Adipose tissue (tissue), 3 donors: Measurements from ENCODE around the gene CLEC4M. TPM values are rescaled to one million over a fixed set of nuclear protein-coding genes. Genes with fewer than 3 reads are reported as not detected.
"Not testable (repeated sequence)": the region's sequence is repeated elsewhere in the genome, so short reads cannot be mapped to it uniquely, and the experiment has no call there.

Experiments
- H3K27ac ChIP-seq: one replicate; pipeline ENCODE4 v1.5.1; 2013; ENCODE audit warnings: low read depth, low read length
- WGBS, 3 donors: extraction: QIAGEN DNeasy Blood & Tissue Kit; methylation state at CpG; one replicate each; pipeline ENCODE4 v1.1.7; 2013; 5-methylcytosine and 5-hydroxymethylcytosine counted together
- polyA plus RNA-seq, 3 donors: library from polyadenylated mRNA; stranded (reverse); fragments of 200-250 nt; gene quantifications; one replicate each; pipeline ENCODE4 v1.2.3, GENCODE V29; 2013
- donor health status: healthy with polysubstance abuse.
- donor health status: Bipolar disorder and iron deficiency.
- donor health status: healthy.

The CLEC4M gene
- polyA plus RNA-seq, 3 donors: 0.16 to 3.7 TPM; not detected in 1

DNA sequence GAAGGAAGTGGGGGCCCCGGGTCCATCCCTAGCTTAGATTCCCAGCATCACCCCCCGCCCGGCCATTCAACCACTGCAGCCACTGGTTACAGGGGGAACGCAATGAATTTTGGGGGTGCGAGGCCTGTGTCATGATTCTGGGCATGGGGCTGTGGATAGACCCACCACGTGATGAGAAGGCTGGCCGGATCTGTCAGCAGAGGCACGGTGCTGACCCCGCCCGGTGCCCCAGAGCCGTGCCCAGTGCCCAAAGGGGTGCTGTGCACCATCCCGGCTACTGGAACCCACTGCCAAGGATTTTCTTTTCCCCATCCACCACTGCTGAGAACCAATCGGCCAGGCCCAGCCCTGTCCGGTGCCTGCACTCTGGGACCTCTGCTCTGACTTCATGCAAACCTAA, 27.4 kb downstream of the CLEC4M start:
- 84 to 91% (median 88%) methylated on average over 14 of the region's 14 CpGs for WGBS, 3 donors
- no peak overlapping the region for H3K27ac ChIP-seq

GRCh38 chr19:7792281-7792680, 29.2 kb downstream of the CLEC4M start:
- WGBS, 3 donors: 31 to 52% (median 50%) methylated on average over 7 of the region's 7 CpGs
- no peak overlapping the region for H3K27ac ChIP-seq

GRCh38 chr19:7792701-7793100, 29.7 kb downstream of the CLEC4M start:
- not testable (repeated sequence) for H3K27ac ChIP-seq
- WGBS, 3 donors: 73 to 77% (median 74%) methylated on average over 7 of the region's 7 CpGs

DNA sequence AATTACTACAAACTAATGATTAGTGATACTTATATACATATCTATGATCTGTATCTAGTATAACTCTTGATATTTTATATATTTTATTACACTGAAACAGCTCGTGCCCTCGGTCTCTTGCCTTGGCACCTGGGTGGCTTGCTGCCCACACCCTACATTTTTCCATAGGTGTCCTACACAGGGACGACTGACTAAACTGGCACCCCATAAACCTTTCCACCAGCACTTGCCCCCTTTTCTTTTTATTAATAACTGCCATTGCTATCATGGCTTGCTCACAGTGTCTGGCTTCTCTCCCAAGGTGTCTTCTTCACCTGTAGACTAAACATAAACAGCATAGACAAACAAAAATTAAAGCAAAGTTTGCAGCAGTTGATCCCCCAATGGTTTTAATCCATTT, 30.4 kb downstream of the CLEC4M start:
- 84 to 88% (median 86%) methylated on average over 3 of the region's 3 CpGs for WGBS, 3 donors
- H3K27ac ChIP-seq: no peak overlapping the region

- H3K27ac ChIP-seq: no peak overlapping the region
- WGBS, 3 donors: 62 to 66% (median 62%) methylated on average over 8 of the region's 8 CpGs
Measured at GRCh38 chr19:7795555-7796161, 32.6 kb downstream of the CLEC4M start.

- no peak overlapping the region for H3K27ac ChIP-seq
- WGBS, 3 donors: 2% methylated on average over 34 of the region's 34 CpGs
Measured at GRCh38 chr19:7799640-7800355, 36.8 kb downstream of the CLEC4M start.

- WGBS, 3 donors: 74 to 83% (median 81%) methylated on average over 17 of the region's 17 CpGs
Measured at GRCh38 chr19:7801020-7801570, 38.1 kb downstream of the CLEC4M start.

DNA sequence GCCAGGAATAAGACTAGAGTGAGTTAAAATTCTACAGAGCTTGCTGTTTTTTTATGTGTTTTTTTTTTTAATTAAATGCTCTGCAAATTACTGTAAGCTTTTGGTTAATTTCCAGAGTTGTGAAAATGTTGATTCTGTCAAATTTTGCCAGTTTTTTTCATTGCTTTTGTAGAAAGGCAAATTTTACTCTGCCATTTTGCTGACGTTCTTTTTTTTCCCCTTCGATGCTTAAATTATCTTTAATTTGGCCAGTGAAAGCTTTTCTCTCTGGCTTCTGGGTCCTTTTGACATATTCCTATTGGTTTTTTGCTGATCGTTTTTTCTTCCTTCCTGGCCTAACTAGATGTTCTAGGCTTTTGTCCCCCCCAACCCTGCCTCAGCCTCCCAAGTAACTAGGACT, 43.2 kb downstream of the CLEC4M start:
- WGBS, 3 donors: 53 to 66% (median 60%) methylated on average over 3 of the region's 3 CpGs
- no peak overlapping the region for H3K27ac ChIP-seq

More at GRCh38 chr19:7801020-7801570, 38.1 kb downstream of the CLEC4M start:
- H3K27ac ChIP-seq: no peak overlapping the region

- no peak overlapping the region for H3K27ac ChIP-seq
- WGBS, 3 donors: 65 to 81% (median 79%) methylated on average over 9 of the region's 9 CpGs
Measured at GRCh38 chr19:7806876-7807275, 43.8 kb downstream of the CLEC4M start.

GRCh38 chr19:7808108-7808507, 45.1 kb downstream of the CLEC4M start:
- H3K27ac ChIP-seq: no peak overlapping the region
- WGBS, 3 donors: 52 to 75% (median 67%) methylated on average over 5 of the region's 5 CpGs

GRCh38 chr19:7811989-7812388, 48.9 kb downstream of the CLEC4M start:
- H3K27ac ChIP-seq: no peak overlapping the region
- WGBS, 3 donors: 46 to 53% (median 51%) methylated on average over 2 of the region's 2 CpGs

- no peak overlapping the region for H3K27ac ChIP-seq
- WGBS, 3 donors: 30 to 46% (median 40%) methylated on average over 10 of the region's 10 CpGs
Measured at GRCh38 chr19:7815325-7815724, 52.3 kb downstream of the CLEC4M start.

DNA sequence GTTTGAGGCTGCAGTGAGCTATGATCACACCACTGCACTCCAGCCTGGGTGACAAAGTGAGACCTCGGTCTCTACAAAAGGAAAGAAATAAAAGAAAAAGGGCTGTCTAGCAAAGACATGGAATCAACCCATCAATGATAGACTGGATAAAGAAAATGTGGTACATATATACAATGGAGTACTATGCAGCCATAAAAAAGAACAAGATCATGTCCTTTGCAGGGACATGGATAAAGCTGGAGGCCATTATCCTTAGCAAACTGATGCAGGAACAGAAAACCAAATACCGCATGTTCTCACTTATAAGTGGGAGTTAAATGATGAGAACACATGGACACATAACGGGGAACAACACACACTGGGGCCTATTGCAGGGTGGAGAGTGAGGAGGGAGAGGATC, 53.0 kb downstream of the CLEC4M start:
- not testable (repeated sequence) for H3K27ac ChIP-seq
- WGBS, 3 donors: 84 to 100% (median 97%) methylated on average over 3 of the region's 3 CpGs

GRCh38 chr19:7817801-7818200, 54.8 kb downstream of the CLEC4M start:
- 78 to 87% (median 85%) methylated on average over 1 of the region's 1 CpG for WGBS, 3 donors
- H3K27ac ChIP-seq: no peak overlapping the region

DNA sequence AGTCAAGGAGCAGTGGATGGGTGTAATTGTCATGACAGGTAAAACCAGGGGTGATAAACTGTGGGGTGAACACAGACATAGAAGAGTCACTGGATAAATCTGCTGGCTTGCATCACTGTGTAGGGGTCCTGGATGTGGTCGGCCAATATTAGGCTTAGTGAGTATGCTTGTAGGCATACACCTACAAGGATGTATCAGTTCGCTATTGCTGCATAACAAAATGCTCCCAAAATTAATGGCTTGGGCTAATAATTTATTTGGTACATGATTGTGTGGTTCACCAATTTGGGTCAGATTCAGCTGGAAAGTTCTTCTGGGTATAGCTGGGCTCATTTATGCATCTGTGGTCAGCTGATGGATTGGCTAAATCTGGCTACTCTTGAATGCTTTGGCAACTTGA, 55.8 kb downstream of the CLEC4M start:
- no peak overlapping the region for H3K27ac ChIP-seq
- 31 to 82% (median 79%) methylated on average over 2 of the region's 2 CpGs for WGBS, 3 donors

Other genes starting within 250 kb of the CLEC4M start
- 10 to 100 TPM; 21.4 to 62.9 (median 49.1) TPM for gene ZNF358, start 247.1 kb upstream of the CLEC4M start, polyA plus RNA-seq
- 10 to 100 TPM; 12.1 to 38.2 (median 34.3) TPM for gene MCOLN1, start 240.6 kb upstream of the CLEC4M start, polyA plus RNA-seq
- gene PNPLA6, start 227.5 kb upstream of the CLEC4M start, polyA plus RNA-seq: 10 to 100 TPM; 18.0 to 31.3 (median 30.7) TPM
- 10 to 100 TPM in 1 of 3 donors, 1 to 10 TPM in 1, under 1 TPM in 1; 0.11 to 23.1 (median 2.2) TPM for gene CAMSAP3, start 167.4 kb upstream of the CLEC4M start, polyA plus RNA-seq
- 10 to 100 TPM; 23.3 to 33.7 (median 29.4) TPM for gene XAB2, start 133.7 kb upstream of the CLEC4M start, polyA plus RNA-seq
- 100 to 1,000 TPM in 1 of 3 donors, 10 to 100 TPM in 2; 39.6 to 101 (median 62.3) TPM for gene PET100, start 133.4 kb upstream of the CLEC4M start, polyA plus RNA-seq
- gene PCP2, start 129.5 kb upstream of the CLEC4M start, polyA plus RNA-seq: 1 to 10 TPM in 1 of 3 donors, under 1 TPM in 1, not detected in 1; 0.10 to 3.7 TPM
- gene STXBP2, start 126.1 kb upstream of the CLEC4M start, polyA plus RNA-seq: 100 to 1,000 TPM in 1 of 3 donors, 10 to 100 TPM in 2; 43.6 to 114 (median 83.1) TPM
- gene RETN, start 94.2 kb upstream of the CLEC4M start, polyA plus RNA-seq: 10 to 100 TPM in 2 of 3 donors, 1 to 10 TPM in 1; 5.0 to 20.0 (median 15.1) TPM
- 10 to 100 TPM in 2 of 3 donors, under 1 TPM in 1; 0.76 to 36.0 (median 20.8) TPM for gene MCEMP1, start 86.2 kb upstream of the CLEC4M start, polyA plus RNA-seq
- gene TRAPPC5, start 82.4 kb upstream of the CLEC4M start, polyA plus RNA-seq: 100 to 1,000 TPM in 1 of 3 donors, 10 to 100 TPM in 2; 58.0 to 146 (median 75.1) TPM
- under 1 TPM; 0.22 to 0.39 (median 0.38) TPM for gene FCER2, start 61.1 kb upstream of the CLEC4M start, polyA plus RNA-seq
- 10 to 100 TPM in 1 of 3 donors, 1 to 10 TPM in 2; 2.7 to 21.5 (median 7.2) TPM for gene CLEC4G, start 31.1 kb upstream of the CLEC4M start, polyA plus RNA-seq
- gene CD209, start 15.7 kb upstream of the CLEC4M start, polyA plus RNA-seq: 10 to 100 TPM in 2 of 3 donors, 1 to 10 TPM in 1; 1.3 to 12.8 (median 12.7) TPM
- gene EVI5L, start 67.0 kb downstream of the CLEC4M start, polyA plus RNA-seq: 10 to 100 TPM in 1 of 3 donors, 1 to 10 TPM in 2; 3.9 to 10.2 (median 8.4) TPM
- gene PRR36, start 111.1 kb downstream of the CLEC4M start, polyA plus RNA-seq: under 1 TPM in 2 of 3 donors, not detected in 1; 0.04 to 0.78 TPM
- 1 to 10 TPM in 1 of 3 donors, under 1 TPM in 2; 0.22 to 4.1 (median 0.61) TPM for gene LRRC8E, start 125.3 kb downstream of the CLEC4M start, polyA plus RNA-seq
- gene MAP2K7, start 140.6 kb downstream of the CLEC4M start, polyA plus RNA-seq: 10 to 100 TPM; 15.3 to 33.0 (median 20.4) TPM
- 1 to 10 TPM in 1 of 3 donors, under 1 TPM in 1, not detected in 1; 0.07 to 1.0 TPM for gene TGFBR3L, start 151.6 kb downstream of the CLEC4M start, polyA plus RNA-seq
- 10 to 100 TPM; 13.3 to 21.0 (median 15.7) TPM for gene SNAPC2, start 157.1 kb downstream of the CLEC4M start, polyA plus RNA-seq
- 1 to 10 TPM in 1 of 3 donors, under 1 TPM in 2; 0.36 to 1.3 (median 0.86) TPM for gene CTXN1, start 162.9 kb downstream of the CLEC4M start, polyA plus RNA-seq
- gene TIMM44, start 180.4 kb downstream of the CLEC4M start, polyA plus RNA-seq: 10 to 100 TPM; 32.2 to 58.1 (median 54.9) TPM
- 10 to 100 TPM; 15.2 to 29.7 (median 16.9) TPM for gene ELAVL1, start 242.4 kb downstream of the CLEC4M start, polyA plus RNA-seq